Measurements from ENCODE around the gene PARK7. TPM values are rescaled to one million over a fixed set of nuclear protein-coding genes. Genes with fewer than 3 reads are reported as not detected.

The PARK7 gene
- total RNA-seq, 1 donor from 2014 or later = 303 TPM

Other genes starting within 250 kb of the PARK7 start
- gene VAMP3, start 190.4 kb upstream of the PARK7 start, total RNA-seq = 34.4 and 38.2 TPM in 2 replicates
- 3.0 and 3.2 TPM in 2 replicates for gene PER3, start 177.4 kb upstream of the PARK7 start, total RNA-seq
- gene UTS2, start 108.6 kb upstream of the PARK7 start, total RNA-seq = not detected in 2 replicates
- 2.5 and 3.4 TPM in 2 replicates for gene TNFRSF9, start 20.9 kb upstream of the PARK7 start, total RNA-seq
- 0.86 and 1.6 TPM in 2 replicates for gene ERRFI1, start 64.6 kb downstream of the PARK7 start, total RNA-seq

Data from T-helper 2 cell treated with Interferon-gamma antibody and Interleukin-4, amounts not matched to agents 100 ng/mL and 5 ng/mL, for 36 hours (primary cell).